HG03139 (cell line): ENCODE data around the gene ROBO1.

Source experiments
- ATAC-seq: cut with Tn5 transposase; IDR thresholded peaks from one replicate; pipeline ENCODE4 v1.9.1; 2021; ENCODE audit not compliant: unreplicated experiment

Gene ROBO1

DNA sequence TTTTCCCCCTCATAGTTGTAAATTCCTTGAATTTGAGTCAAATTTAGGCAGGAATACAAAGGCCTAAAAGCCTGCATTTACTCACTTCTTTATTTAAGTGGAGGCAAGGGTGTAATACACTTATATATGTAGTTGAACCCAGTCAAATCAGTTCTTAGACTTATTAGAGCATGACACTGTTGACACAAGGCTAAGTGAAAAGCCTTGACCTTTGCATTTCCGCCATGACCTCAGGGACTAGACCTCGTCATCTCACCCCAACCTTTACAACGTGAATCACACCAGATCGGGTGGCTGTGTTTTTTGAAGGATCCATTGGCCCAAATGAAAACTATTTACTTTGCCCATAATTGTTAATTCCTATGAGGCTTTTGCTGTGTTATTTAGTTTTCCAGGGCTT is 774.4 kb downstream of the ROBO1 start:
- no peak for ATAC-seq

DNA sequence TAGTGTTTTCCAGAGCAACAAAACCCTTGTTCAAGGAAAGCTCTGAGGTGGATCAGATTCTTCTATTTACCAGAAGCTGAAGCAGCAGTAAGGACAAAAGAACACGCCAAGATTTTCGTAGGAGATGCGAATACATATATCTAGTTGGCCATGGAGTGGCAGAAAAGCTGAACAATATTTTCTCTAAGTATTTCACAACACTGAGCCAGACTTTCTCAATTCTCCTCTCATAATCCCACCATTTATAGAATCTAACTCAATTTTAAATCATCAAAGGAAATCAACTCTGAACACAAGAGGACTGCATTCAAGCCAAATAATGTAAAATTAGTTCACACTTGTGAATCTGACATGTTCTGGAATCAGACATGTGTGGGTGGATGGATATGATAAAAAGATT is 775.0 kb downstream of the ROBO1 start:
- ATAC-seq: no peak

DNA sequence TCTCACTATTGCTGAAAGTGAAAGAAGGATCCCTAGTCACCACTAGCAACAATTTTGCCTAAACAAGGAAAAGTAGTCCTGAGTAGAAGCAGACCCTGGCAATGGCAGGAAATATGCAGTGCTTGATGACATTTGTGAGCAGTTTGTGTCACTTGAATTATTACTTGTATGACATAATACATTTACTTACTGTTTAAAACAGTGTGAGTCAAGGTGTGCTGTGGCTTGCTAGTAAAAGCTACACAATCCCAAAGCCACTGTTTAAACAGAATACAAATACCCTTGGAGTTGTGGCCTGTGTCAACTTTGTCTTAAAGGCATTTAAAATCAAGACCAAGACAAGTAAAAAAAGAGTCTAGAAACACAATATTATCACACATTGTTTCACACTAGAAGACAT is 775.4 kb downstream of the ROBO1 start:
- ATAC-seq: no peak

DNA sequence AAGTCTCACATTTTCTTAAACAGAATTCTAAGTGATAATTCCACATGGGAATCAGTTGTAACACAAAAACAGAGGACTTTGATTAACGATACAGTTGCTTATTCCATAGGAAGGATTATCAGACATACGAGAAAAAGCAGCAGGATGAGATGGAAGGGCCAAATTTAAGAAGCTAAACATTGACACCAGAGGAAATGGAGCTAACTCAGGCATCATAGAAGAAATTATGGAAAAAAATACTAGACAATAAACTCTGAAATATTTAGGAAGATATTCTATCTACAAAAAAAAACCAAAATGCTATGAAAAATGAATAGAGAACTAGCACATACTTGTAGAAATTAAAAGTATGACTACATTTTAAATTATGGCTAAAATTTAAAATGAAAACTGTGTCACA is 776.1 kb downstream of the ROBO1 start:
- no peak for ATAC-seq

DNA sequence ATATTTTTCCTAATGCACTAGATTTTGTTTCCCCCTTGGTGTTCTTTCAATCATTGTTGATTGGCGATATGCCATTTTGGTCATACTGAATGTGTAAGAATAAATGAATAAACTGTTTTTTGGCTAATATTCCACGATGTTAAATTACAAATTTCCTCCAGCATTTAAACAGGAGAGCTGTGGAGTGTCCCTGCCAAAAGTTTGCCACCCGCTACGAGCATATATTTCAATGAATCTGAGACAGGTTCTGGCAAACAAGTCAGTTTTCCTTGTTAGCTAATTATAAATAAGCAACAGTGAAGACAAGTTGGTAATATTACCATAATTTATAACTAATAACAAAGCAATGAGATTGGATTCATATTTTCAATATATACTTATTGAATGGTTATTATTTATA is 777.6 kb downstream of the ROBO1 start:
- ATAC-seq: no peak

DNA sequence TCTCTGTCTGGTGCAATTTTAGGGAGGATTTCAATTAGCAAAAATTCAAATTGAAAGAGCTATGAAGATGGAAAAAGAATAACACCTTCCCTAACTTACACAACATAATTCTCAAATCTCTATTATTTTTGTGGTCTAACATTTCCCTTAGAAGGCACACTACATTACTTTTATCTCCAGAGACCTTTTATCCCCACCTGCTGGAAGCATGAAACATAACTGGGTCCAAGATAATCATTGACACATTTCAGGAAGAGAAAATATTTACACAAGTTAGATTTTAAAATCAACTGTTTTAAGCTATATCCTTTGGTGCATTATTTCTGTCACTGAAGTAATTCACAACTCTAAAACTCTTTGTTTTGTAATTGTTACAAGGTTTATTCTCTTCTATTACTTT is 779.5 kb downstream of the ROBO1 start:
- no peak for ATAC-seq

DNA sequence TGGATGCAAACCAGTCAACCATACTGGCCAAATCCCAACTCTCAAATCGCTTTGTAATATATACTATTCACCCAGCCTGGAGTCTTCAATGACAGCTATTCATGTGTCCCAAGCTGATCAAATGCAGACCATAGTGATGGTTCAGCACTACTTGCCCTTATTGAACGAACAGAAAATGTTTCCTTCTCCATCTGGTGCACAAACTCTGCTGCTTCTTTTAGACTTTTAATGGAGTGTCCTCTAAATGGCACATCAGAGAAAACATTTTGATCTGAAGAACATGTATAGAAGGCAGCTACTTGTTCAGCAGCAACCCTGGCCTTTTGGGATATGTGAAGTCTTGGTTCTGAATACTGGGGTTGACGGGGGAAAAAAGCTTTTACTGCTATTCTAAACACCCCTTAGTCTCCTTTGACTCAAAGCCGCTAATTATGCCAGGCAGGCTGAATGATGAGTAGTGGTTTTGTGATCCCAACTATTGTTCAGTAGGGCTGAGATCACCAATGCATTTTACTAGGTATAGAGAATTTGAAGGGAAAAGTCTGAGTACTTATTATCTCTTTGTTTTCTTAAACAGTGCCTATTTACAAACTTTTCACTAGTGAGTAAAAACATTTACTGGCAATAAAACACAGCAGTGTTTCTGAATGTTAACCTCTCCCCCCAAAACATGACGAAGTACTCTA is 781.2 kb downstream of the ROBO1 start:
- no peak for ATAC-seq

DNA sequence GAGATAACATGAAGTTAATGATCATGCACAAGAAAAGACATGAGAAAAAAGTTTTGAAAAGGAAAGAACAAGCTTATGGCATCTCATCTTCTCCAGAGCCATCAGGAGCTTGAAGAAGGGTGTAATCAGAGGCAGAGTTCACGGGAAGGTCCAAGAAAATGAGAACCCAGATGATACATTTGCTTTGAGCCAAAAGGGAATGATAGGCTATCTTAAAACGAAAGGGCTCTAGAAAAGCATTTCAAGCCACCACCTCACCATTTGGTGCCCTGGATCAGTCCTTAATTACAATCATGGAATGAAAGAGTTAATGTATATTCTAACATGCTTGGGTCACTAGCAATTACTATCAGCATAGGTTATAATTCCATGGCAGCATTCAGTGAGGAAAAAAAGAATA is 781.8 kb downstream of the ROBO1 start:
- ATAC-seq: no peak

DNA sequence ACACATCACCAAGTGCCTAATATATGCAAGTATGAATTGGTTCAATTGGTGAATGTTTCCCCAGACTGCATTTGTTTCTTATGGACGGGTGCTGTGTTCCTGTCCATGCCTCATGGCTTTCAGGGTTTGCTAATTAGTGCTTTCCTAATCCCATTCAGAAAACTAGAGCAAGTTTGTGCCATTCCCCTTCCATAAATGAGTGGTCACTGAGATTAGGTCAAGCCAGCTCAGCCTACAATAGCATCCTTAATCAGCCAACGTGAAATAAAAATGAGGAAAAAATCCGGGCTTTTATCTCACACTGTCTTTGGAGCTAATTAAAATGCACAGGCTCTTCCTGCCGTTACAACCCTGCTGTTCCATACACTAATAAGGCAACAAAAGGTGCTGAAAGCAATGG is 788.8 kb downstream of the ROBO1 start:
- ATAC-seq: no peak

DNA sequence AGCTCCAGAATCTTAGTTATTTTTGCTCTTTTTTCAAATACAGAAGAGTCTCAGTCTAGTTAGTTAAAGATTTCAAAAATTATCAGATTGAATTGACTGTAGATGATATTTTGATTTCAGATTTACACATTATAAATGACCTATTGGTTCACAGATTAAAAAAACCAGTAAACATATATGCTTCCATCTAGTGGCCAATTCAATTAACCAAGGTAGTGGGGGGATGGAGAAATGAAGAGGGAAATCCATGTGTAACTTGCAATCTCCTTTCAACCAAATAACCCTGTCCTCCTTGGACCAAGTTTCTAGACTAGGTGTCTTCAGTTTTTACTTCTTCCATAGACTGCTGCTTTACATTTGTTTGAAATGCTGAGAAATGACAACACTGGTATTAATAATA is 789.8 kb downstream of the ROBO1 start:
- no peak for ATAC-seq

DNA sequence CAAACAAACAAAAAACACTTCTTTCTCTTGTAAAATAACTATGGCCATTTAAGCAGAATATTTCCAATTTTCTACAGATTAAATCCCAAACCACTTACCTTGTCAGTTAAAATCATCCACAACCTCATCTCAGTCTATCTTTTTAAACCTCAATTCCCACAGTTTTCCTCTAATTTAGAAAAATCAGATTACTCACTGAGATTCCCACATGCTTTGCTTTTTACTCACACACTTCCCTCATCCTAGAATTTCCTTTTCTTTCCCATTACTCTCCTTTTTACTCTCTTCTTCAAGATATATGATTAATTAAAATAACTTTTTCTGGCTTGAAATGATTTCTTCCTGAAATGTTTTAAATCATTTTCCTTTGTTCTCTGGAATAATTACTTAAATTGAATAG is 790.7 kb downstream of the ROBO1 start:
- ATAC-seq: no peak

DNA sequence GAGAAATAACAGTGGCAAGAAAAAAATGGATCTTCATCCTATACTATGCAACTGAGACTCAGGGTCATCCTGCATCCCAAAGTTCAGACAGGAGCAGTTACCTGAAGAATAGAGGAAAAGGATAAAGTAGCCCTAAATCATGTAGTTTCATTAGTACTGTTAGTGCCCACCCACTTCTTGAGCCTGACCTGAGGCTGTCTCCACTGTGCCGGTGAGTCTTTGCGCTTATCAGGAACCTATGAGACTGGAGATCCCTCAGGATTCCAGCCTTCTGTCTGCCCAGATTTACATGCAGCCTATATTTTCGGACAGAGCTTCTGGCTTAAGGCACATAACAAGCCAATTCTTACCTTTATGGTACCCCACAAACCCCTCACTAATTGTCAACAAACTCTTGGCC is 791.6 kb downstream of the ROBO1 start:
- ATAC-seq: no peak

DNA sequence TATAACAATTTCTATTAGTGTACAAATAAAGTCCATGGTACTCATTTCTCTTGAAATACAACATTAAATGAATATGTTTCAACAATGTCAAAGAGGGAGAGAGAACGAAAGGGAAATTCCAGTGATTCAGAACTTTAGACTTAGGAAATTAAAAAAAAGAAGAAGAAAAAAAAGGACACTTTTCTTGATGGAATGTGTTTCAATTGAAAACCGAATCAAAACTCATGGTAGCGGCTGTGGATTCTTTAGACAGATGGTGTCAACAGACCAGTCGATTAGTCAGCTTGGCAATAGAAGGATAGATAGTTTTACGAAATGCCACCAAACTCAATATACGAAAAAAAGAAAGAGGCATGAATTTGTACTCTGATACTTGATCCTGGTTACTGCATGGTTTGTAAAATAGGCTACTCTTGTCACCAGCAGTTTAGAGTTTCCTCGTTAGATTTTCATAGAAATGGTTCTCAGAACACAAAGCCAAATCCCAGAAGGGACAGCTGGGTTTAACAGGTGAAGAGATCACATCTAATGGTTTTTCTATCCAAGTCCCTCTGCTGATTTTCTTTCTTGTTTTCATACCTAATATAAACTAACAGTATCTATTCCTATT is 793.5 kb downstream of the ROBO1 start:
- ATAC-seq: no peak

DNA sequence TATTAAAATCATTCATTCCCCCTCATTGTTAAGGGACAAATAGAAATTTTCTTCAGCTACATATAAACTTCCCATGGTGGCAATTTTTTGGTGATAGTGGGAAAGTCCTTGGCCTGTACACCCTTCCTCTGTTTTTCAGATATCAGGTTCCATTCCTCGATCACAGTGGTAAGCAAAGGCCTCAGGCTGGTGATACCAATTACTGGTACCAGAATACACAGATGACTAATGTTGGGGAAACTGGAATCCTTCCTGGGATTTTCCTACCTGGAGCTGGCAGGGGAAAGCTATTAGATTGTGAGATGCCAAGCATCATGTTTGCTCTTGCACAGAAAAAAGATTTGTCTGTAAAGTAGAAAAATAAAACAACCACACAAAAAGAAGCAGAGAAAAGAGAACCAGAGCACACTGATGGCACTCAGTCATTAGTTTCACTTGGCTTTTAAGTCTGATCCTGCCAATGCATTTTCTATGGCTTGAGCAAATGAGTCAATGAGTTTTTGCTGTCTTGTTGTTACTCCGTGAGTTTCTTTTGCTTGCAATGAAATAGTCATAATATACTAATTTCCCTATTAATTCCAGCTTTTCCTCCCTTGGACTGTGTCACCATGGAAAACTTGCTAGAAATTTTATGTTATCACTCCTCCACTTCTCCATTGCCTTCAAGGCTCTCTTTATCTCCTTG is 795.0 kb downstream of the ROBO1 start:
- ATAC-seq: no peak

DNA sequence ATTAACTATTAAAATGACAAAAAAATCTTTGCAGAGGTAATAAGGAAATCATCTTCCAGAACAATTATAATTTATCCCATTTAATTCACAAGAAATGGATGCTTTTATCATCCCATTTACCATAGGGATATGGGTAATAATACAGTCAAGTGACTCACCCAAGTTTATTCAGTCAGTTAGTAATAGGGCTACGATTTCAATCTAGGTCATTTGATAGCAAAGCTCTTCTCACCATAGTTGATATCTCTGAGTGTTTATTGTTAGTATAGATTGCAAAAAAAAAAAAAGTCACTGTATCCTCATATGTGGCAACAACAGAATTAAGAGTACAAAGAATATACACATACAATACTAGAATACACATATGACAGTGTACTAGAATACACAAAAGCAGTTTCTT is 797.1 kb downstream of the ROBO1 start:
- ATAC-seq: no peak

DNA sequence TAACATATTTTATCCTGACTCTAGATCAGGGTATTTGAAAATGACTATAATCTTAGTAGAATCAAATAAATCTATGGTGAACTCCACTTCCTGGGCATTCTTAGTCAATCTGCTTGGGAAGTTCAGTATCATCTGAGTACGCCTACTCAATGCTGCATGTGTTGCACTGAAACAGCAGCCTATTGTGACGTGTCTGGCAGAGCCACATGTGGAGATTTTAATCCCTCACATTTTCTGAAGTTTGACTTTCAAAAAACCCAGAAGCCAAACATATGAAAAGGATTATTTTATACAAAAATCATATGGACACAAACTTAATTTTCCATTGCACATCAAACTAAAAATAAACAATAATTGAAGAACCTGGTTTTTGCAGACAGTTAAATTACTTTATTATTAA is 798.3 kb downstream of the ROBO1 start:
- no peak for ATAC-seq

DNA sequence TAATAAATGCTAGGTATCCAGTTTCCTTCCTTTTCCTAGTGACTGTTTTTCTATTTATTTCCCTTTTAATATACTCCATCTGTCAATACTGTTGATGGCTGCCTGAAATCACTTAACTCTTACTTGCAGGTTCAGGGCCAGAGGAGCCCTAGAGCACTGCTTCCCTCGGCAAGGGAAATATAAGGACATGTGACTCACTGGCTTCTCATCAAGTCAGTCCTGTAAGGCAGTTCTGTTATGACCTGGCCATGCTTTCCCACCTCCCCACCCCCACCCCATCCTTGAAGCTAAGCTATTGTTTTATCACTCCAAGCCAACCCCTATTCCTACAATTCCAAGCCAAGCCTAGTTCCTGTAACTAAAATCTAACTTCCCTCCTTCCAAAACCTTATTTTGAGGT is 800.7 kb downstream of the ROBO1 start:
- ATAC-seq: no peak

DNA sequence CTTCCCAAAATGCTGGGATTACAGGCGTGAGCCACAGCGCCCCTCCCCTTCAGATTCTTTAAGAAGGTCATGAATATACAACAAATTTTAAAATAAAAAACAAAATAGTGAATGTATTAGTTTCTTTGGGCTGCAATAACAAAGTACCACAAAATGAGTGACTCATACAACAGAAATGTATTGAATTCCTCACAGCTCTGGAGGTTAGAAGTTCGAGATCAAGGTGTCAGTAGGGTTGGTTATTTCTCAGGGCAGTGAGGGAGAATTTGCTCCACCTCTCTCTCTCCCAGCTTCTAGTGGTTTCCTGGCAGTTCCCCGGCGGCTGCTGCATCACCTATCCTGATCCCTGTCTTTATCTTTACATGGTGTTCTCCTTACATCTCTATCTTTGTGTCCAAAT is 804.0 kb downstream of the ROBO1 start:
- no peak for ATAC-seq

DNA sequence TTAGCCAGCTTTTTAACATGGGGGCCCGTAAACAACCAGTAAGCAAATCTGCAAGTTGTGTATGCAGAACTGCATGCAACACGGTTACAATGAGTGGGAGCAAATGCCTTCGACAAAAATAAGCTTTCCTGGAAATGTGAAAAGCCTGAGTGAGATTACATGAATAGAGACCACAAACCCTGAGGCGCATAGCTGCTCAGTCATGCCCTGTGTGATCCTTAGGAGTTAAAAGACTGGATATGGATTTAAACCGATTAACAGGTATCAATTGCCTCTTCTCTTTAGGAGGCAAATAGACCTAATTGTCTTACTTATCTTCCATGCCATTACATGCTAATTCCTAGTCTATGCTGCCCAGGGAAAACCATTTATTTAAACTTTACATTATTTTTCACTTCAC is 810.3 kb downstream of the ROBO1 start:
- ATAC-seq: no peak

DNA sequence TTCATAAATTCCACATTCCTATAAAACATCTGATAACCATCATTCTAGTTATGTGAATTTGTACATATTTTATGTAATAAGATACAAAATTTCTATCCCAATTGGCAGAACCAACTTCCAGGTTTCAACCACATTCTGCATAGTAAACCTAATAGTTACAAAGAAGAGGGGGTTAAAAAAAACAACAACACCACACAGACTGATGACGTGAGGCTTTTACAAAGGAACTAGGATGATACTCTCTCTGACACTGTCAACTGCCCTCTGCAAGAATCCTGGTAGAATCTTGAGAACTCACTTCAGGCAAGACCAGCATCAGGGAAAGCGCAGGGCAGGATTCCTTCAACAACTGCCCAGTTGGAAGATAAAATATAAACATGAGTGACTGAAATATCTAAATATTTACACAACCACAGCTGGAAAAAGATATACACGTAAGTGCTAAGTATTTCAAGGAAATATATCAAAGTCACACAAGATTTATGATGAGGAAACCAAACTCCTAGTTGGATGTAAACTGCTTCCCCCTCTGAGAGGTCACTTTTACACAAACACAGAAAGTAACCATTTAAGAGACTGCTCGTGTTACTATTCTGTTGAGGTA is 816.4 kb downstream of the ROBO1 start:
- no peak for ATAC-seq

DNA sequence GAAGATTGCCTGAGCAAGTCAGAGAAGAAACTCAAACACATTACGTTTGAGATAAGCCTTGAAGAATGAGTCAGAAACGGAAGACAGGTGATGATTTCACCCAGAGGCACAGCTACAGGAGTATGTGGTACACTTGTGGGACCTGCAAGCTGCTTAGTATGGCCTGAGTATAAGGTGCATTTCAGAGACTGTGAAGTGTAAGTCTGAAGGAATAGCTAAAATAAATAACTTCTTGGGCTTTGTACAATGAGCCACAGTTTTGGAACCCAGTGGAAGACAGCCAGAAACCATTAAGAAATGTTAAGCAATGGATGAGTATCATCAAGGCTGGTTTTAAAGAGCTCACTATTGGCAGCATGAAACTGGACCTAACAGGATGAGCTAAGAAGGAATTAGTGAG is 826.2 kb downstream of the ROBO1 start:
- ATAC-seq: no peak

DNA sequence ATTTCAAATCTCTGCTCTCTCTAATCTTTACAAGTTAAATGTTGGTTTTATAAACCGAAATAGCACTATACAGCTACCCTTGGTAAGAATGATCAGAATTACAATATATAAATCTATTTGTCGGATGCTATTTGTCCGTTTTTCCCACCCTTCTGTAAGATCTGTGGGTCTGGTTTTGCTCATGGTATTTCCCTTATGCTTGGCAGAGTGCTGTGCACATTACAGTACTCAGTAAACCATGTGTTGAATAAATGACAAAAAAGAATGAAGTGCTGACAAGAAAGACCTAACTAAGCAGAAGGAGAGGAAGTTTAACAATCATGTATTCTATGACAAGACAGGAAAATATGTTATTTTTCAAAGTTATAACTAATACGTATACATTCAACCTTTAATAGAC is 827.2 kb downstream of the ROBO1 start:
- no peak for ATAC-seq
